IMR-90 (cell line): ENCODE results near the gene UNC13C. TPM values are rescaled to one million over a fixed set of nuclear protein-coding genes. Genes with fewer than 3 reads are reported as not detected.

Source experiments
- ATAC-seq: fragments of 200-7000 bp; cut with Tn5 transposase; 2 replicates; pipeline ENCODE4 v1.9.1; 2020; ENCODE audit warnings: low read depth, mild to moderate bottlenecking, moderate library complexity
- BruUV-seq: library from RNA; stranded (reverse); fragments of 400-500 nt; replicated peaks from 2 replicates; lab custom pipeline; 2021; lab: Mats Ljungman, UMichigan
- CTCF ChIA-PET: fragments of 300-600 bp; formaldehyde crosslinking; extraction: SDS; loops from one replicate; lab custom pipeline; 2021; ENCODE audit warnings: antibody characterized with exemption; lab: Yijun Ruan, JAX
- POLR2A ChIA-PET: fragments of 300-600 bp; sonication (Branson Sonifier 250); formaldehyde crosslinking; loops from one replicate; lab custom pipeline; 2022; ENCODE audit warnings: antibody characterized with exemption; ENCODE audit not compliant: unreplicated experiment; lab: Charles Lee
- DNase-seq: peaks from one replicate; pipeline ENCODE4 v3.0.0; 2013
- H2AFZ ChIP-seq: replicated peaks from 2 replicates; pipeline ENCODE3; 2013; ENCODE audit warnings: low read length, mild to moderate bottlenecking; ENCODE audit not compliant: poor library complexity
- H2AK5ac ChIP-seq: 2 replicates; pipeline ENCODE4 v1.6.1; 2013; ENCODE audit warnings: low read depth, low read length, inconsistent platforms
- H2AK9ac ChIP-seq: replicated peaks from 2 replicates; pipeline ENCODE3; 2013; ENCODE audit warnings: mild to moderate bottlenecking, low read depth, low read length, moderate library complexity; ENCODE audit not compliant: poor library complexity
- H2BK120ac ChIP-seq: 2 replicates; pipeline ENCODE4 v1.6.1; 2013; ENCODE audit warnings: low read depth, low read length, inconsistent platforms
- H2BK15ac ChIP-seq: 3 replicates; pipeline ENCODE4 v1.6.1; 2013; ENCODE audit warnings: low read depth, low read length, inconsistent platforms
- H2BK20ac ChIP-seq: 2 replicates; pipeline ENCODE4 v1.6.1; 2013; ENCODE audit warnings: low read depth, mild to moderate bottlenecking, inconsistent platforms, low read length, moderate library complexity
- H2BK5ac ChIP-seq: 2 replicates; pipeline ENCODE4 v1.6.1; 2013; ENCODE audit warnings: mild to moderate bottlenecking, low read depth, low read length, inconsistent platforms; ENCODE audit not compliant: poor library complexity, severe bottlenecking
- H3K14ac ChIP-seq: replicated peaks from 2 replicates; pipeline ENCODE4 v1.6.1; 2013; ENCODE audit warnings: low read depth, low read length, inconsistent platforms
- H3K18ac ChIP-seq: 2 replicates; pipeline ENCODE4 v1.6.1; 2013; ENCODE audit warnings: low read depth, low read length, control low read depth
- H3K23ac ChIP-seq: 2 replicates; pipeline ENCODE4 v1.6.1; 2013; ENCODE audit warnings: low read depth, low read length, inconsistent platforms
- H3K27ac ChIP-seq: 2 replicates; pipeline ENCODE4 v1.5.1; 2013; ENCODE audit warnings: mild to moderate bottlenecking, control low read depth, low read length; ENCODE audit not compliant: insufficient read depth
- H3K27me3 ChIP-seq: 2 replicates; pipeline ENCODE4 v1.6.1; 2013; ENCODE audit warnings: low read length; ENCODE audit not compliant: control insufficient read depth, insufficient read depth
- H3K36me3 ChIP-seq: 2 replicates; pipeline ENCODE4 v1.6.1; 2013; ENCODE audit warnings: low read length, mixed read lengths; ENCODE audit not compliant: control insufficient read depth, insufficient read depth
- H3K4ac ChIP-seq: 2 replicates; pipeline ENCODE4 v1.6.1; 2013; ENCODE audit warnings: low read depth, low read length, inconsistent platforms
- H3K4me1 ChIP-seq: 2 replicates; pipeline ENCODE4 v1.6.1; 2013; ENCODE audit warnings: low read length, mixed read lengths; ENCODE audit not compliant: control insufficient read depth, insufficient read depth
- H3K4me2 ChIP-seq: 2 replicates; pipeline ENCODE4 v1.6.1; 2013; ENCODE audit warnings: low read depth, mild to moderate bottlenecking, control low read depth, low read length, moderate library complexity
- H3K4me3 ChIP-seq: 2 replicates; pipeline ENCODE4 v1.5.1; 2013; ENCODE audit warnings: low read depth, mild to moderate bottlenecking, control low read depth, low read length, moderate library complexity; ENCODE audit not compliant: insufficient read depth
- H3K56ac ChIP-seq: 2 replicates; pipeline ENCODE4 v1.6.1; 2013; ENCODE audit warnings: low read length, inconsistent platforms; ENCODE audit not compliant: insufficient read depth; ENCODE audit errors: extremely low read depth
- H3K79me1 ChIP-seq, 2 experiments: 2 replicates each; pipeline ENCODE4 v1.6.1; 2013; ENCODE audit warnings: low read length in 2 of 2, inconsistent platforms in 1 of 2, low read depth in 1 of 2
- H3K9ac ChIP-seq: 2 replicates; pipeline ENCODE4 v1.6.1; 2013; ENCODE audit warnings: low read depth, low read length, control low read depth
- H3K9me1 ChIP-seq: 2 replicates; pipeline ENCODE4 v1.6.1; 2013; ENCODE audit warnings: low read length, inconsistent platforms; ENCODE audit not compliant: insufficient read depth
- H3K9me3 ChIP-seq: 2 replicates; pipeline ENCODE4 v1.6.1; 2013; ENCODE audit warnings: low read length; ENCODE audit not compliant: control insufficient read depth, insufficient read depth
- H4K20me1 ChIP-seq: 2 replicates; pipeline ENCODE4 v1.6.1; 2013; ENCODE audit warnings: low read length, inconsistent platforms; ENCODE audit not compliant: insufficient read depth
- H4K5ac ChIP-seq: 2 replicates; pipeline ENCODE4 v1.6.1; 2013; ENCODE audit warnings: mild to moderate bottlenecking, low read depth, low read length, control low read depth
- H4K8ac ChIP-seq, 2 experiments: 2 replicates each; pipeline ENCODE4 v1.6.1; 2013; ENCODE audit warnings: low read depth in 2 of 2, low read length in 2 of 2, control low read depth in 1 of 2, inconsistent platforms in 1 of 2
- H4K91ac ChIP-seq: 2 replicates; pipeline ENCODE4 v1.6.1; 2013; ENCODE audit warnings: low read depth, low read length, inconsistent platforms; ENCODE audit not compliant: insufficient read depth
- BHLHE40 ChIP-seq: fragments of 150-350 bp; IDR thresholded peaks from 2 replicates; pipeline ENCODE4 v1.6.1; 2016; ENCODE audit warnings: mild to moderate bottlenecking, low read depth, low read length
- CEBPB ChIP-seq: IDR thresholded peaks from 2 replicates; pipeline ENCODE4 v1.6.1; 2012; ENCODE audit warnings: low read depth, low read length, improper control_type of control experiment
- CHD1 ChIP-seq: IDR thresholded peaks from 2 replicates; pipeline ENCODE4 v1.6.1; 2012; ENCODE audit warnings: low read depth, low read length, improper control_type of control experiment
- FOS ChIP-seq: fragments of 150-350 bp; IDR thresholded peaks from 2 replicates; pipeline ENCODE4 v1.6.1; 2016; ENCODE audit warnings: low read depth, low read length
- MAFK ChIP-seq: IDR thresholded peaks from 2 replicates; pipeline ENCODE4 v1.6.1; 2012; ENCODE audit warnings: low read depth, low read length, improper control_type of control experiment
- MAZ ChIP-seq: IDR thresholded peaks from 2 replicates; pipeline ENCODE4 v1.6.1; 2012; ENCODE audit warnings: low read depth, mild to moderate bottlenecking, low read length, improper control_type of control experiment, moderate library complexity, borderline replicate concordance
- MXI1 ChIP-seq: IDR thresholded peaks from 2 replicates; pipeline ENCODE4 v1.6.1; 2012; ENCODE audit warnings: low read depth, mild to moderate bottlenecking, low read length, moderate library complexity, borderline replicate concordance
- NFE2L2 ChIP-seq: fragments of 150-350 bp; IDR thresholded peaks from 2 replicates; pipeline ENCODE4 v1.6.1; 2016; ENCODE audit warnings: low read depth, mild to moderate bottlenecking, low read length
- POLR2A ChIP-seq: IDR thresholded peaks from 2 replicates; pipeline ENCODE4 v1.6.1; 2012; ENCODE audit warnings: mild to moderate bottlenecking, low read depth, low read length
- RAD21 ChIP-seq: IDR thresholded peaks from 2 replicates; pipeline ENCODE4 v1.6.1; 2012; ENCODE audit warnings: low read length, improper control_type of control experiment
- RCOR1 ChIP-seq: IDR thresholded peaks from 2 replicates; pipeline ENCODE4 v1.6.1; 2012; ENCODE audit warnings: mild to moderate bottlenecking, low read length, improper control_type of control experiment; ENCODE audit not compliant: insufficient replicate concordance
- RFX5 ChIP-seq: IDR thresholded peaks from 2 replicates; pipeline ENCODE4 v1.8.0; 2012; ENCODE audit warnings: low read depth, mild to moderate bottlenecking, low read length, moderate library complexity
- SMC3 ChIP-seq: fragments of 150-350 bp; IDR thresholded peaks from 2 replicates; pipeline ENCODE4 v1.6.1; 2016; ENCODE audit warnings: low read depth, mild to moderate bottlenecking, antibody characterized with exemption, low read length, moderate library complexity
- WGBS, 2 experiments: methylation state at CpG; one replicate each; pipeline versions ENCODE4 v1.1.5 to v1.1.7; 2013; ENCODE audit warnings: missing lambda C conversion rate in 2 of 2; ENCODE audit not compliant: insufficient read length in 1 of 2; ENCODE audit errors: extremely low coverage in 2 of 2; 5-methylcytosine and 5-hydroxymethylcytosine counted together
- dilution Hi-C: fragments of 300-500 bp; cut with HindIII; formaldehyde crosslinking; loops from one replicate; pipeline ENCODE4 v1.14.3; 2018; ENCODE audit warnings: low sequenced_read_pairs; ENCODE audit not compliant: unreplicated experiment
- in situ Hi-C: fragments of 300-500 bp; cut with MboI; formaldehyde crosslinking; loops from 3 replicates; pipeline ENCODE4 v1.14.3; 2019; ENCODE audit warnings: low sequenced_read_pairs, inconsistent platforms, mixed read lengths
- intact Hi-C: fragments of 100-400 bp; cut with micrococcal nuclease; formaldehyde crosslinking; loops from 2 replicates; pipeline ENCODE4 v1.10.0; 2022
- polyA plus RNA-seq, 3 experiments: library from polyadenylated mRNA; depleted of rRNA; stranded (reverse); fragments of >200 nt; gene quantifications; 2 replicates each; pipeline ENCODE4 v1.2.3, GENCODE V29; 2012; ENCODE audit warnings: low replicate concordance in 1 of 3
- total RNA-seq: library from RNA; depleted of rRNA; stranded (reverse); fragments of >200 nt; gene quantifications from 2 replicates; pipeline ENCODE4 v1.2.3, GENCODE V29; 2012
- TF ChIP-seq, protein P1 (sequence below): fragments of 150-350 bp; IDR thresholded peaks from 2 replicates; pipeline ENCODE4 v1.6.1; 2016; ENCODE audit warnings: low read depth, mild to moderate bottlenecking, low read length, moderate library complexity, borderline replicate concordance
- TF ChIP-seq, protein P2 (sequence below): fragments of 150-350 bp; IDR thresholded peaks from 2 replicates; pipeline ENCODE4 v1.6.1; 2017; ENCODE audit warnings: mild to moderate bottlenecking, antibody characterized with exemption, low read length, low read depth
- TF ChIP-seq, protein P3 (sequence below): conservative IDR thresholded peaks from 2 replicates; pipeline ENCODE4 v1.5.1; 2012; ENCODE audit warnings: mild to moderate bottlenecking, low read depth, low read length, improper control_type of control experiment

The UNC13C gene
- total and polyA plus RNA-seq, 2 of the 4 experiments (the other 2 are of a cell fraction): not detected

GRCh38 chr15:54462511-54462913 lies 484.3 kb downstream of the UNC13C start:
- Histone ChIP-seq H3K9me1 (no peaks in the 10 kb centered on the region), H3K36me3 (no peaks in the 10 kb centered on the region), H2AK5ac (no peak overlapping the region), H2BK20ac (no peak overlapping the region), H3K18ac (no peak overlapping the region), H3K4ac (no peak overlapping the region), H4K20me1 (no peaks in the 10 kb centered on the region), H2BK15ac (no peak overlapping the region), H2AFZ (no peak overlapping the region), H3K4me1 (no peaks in the 10 kb centered on the region), H3K9me3 (peaks cover 14% of the 10 kb centered on the region), H2BK5ac (no peak overlapping the region), H3K4me2 (no peak overlapping the region), H4K8ac (no peak overlapping the region), H4K91ac (no peak overlapping the region), H2BK120ac (no peak overlapping the region), H4K5ac (no peak overlapping the region), H3K23ac (no peak overlapping the region), H3K14ac (no peak overlapping the region), H2AK9ac (no peak overlapping the region), H3K56ac (no peak overlapping the region), H3K27ac (no peak overlapping the region), H3K79me1 (no peaks in the 10 kb centered on the region), H3K27me3 (no peaks in the 10 kb centered on the region), H3K4me3 (no peak overlapping the region), H3K9ac (no peak overlapping the region)
- dilution Hi-C loops: no loop called here
- TF ChIP-seq POLR2A (no peak), FOS (no peak), MXI1 (no peak), RAD21 (no peak), RCOR1 (no peak), NFE2L2 (no peak), BHLHE40 (no peak), RFX5 (no peak), MAFK (no peak), MAZ (no peak), CEBPB (no peak), SMC3 (no peak), CHD1 (no peak)
- TF ChIP-seq, protein P1, sequence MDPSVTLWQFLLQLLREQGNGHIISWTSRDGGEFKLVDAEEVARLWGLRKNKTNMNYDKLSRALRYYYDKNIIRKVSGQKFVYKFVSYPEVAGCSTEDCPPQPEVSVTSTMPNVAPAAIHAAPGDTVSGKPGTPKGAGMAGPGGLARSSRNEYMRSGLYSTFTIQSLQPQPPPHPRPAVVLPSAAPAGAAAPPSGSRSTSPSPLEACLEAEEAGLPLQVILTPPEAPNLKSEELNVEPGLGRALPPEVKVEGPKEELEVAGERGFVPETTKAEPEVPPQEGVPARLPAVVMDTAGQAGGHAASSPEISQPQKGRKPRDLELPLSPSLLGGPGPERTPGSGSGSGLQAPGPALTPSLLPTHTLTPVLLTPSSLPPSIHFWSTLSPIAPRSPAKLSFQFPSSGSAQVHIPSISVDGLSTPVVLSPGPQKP: no peak
- TF ChIP-seq, protein P2, sequence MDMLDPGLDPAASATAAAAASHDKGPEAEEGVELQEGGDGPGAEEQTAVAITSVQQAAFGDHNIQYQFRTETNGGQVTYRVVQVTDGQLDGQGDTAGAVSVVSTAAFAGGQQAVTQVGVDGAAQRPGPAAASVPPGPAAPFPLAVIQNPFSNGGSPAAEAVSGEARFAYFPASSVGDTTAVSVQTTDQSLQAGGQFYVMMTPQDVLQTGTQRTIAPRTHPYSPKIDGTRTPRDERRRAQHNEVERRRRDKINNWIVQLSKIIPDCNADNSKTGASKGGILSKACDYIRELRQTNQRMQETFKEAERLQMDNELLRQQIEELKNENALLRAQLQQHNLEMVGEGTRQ: no peak
- TF ChIP-seq, protein P3, sequence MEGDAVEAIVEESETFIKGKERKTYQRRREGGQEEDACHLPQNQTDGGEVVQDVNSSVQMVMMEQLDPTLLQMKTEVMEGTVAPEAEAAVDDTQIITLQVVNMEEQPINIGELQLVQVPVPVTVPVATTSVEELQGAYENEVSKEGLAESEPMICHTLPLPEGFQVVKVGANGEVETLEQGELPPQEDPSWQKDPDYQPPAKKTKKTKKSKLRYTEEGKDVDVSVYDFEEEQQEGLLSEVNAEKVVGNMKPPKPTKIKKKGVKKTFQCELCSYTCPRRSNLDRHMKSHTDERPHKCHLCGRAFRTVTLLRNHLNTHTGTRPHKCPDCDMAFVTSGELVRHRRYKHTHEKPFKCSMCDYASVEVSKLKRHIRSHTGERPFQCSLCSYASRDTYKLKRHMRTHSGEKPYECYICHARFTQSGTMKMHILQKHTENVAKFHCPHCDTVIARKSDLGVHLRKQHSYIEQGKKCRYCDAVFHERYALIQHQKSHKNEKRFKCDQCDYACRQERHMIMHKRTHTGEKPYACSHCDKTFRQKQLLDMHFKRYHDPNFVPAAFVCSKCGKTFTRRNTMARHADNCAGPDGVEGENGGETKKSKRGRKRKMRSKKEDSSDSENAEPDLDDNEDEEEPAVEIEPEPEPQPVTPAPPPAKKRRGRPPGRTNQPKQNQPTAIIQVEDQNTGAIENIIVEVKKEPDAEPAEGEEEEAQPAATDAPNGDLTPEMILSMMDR: no peak
- ATAC-seq: no peak
- in situ Hi-C loops: no loop called here
- intact Hi-C loops: no loop called here
- DNase-seq: no peak
- ChIA-PET POLR2A (no interaction called here), CTCF (no interaction called here)
- BruUV-seq: no TSS peak
- 80% methylated on average over 3 of the region's 17 CpGs; no CpG with 5 or more reads in 1 of the 2 experiments for WGBS, 2 experiments
